Vagina (tissue), 2 donors: ENCODE measurements around the gene CAPZB.

Experiments
- POLR2A ChIP-seq, 2 donors: fragments of 450-650 bp; IDR thresholded peaks; one replicate each; pipeline ENCODE4 v1.6.1; 2017; ENCODE audit warnings: antibody characterized with exemption in 2 of 2, mild to moderate bottlenecking in 2 of 2, moderate library complexity in 2 of 2
- POLR2AphosphoS5 ChIP-seq, 2 donors: sonication (generic); formaldehyde crosslinking; IDR thresholded peaks; one replicate each; pipeline ENCODE4 v1.9.0; 2017; ENCODE audit warnings: antibody characterized with exemption in 2 of 2, mild to moderate bottlenecking in 2 of 2, low read depth in 1 of 2; ENCODE audit not compliant: insufficient read depth in 1 of 2
- TF ChIP-seq, protein P1 (sequence below), 3 experiments: fragments of 450-650 bp in 2 of 3; fragments of 200-600 bp in 1 of 3; sonication (generic) in 1 of 3; IDR thresholded peaks; one replicate each; pipeline ENCODE4 v1.5.1; 2017 to 2019; ENCODE audit warnings: antibody characterized with exemption in 3 of 3, mild to moderate bottlenecking in 2 of 3, moderate library complexity in 2 of 3

DNA sequence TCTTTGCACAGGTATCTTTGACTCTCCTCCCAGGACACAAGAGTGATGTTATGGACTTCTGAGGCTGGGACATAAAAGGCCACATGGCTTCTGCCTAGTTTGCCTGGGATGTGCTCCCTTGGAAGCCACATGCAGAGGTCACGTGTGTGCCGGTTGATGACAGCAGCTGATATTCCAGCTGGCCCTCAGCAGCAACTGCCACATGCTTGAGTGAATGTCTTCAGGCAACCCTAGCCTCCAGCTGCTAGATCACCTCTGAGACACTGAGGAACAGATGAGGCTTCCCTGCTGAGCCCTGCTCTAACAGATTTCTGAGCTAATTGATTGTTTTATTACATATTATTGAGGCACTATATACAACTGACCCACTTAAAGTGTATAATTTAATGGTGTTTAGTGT, 185.1 kb downstream of the CAPZB start:
- TF ChIP-seq, protein P1, sequence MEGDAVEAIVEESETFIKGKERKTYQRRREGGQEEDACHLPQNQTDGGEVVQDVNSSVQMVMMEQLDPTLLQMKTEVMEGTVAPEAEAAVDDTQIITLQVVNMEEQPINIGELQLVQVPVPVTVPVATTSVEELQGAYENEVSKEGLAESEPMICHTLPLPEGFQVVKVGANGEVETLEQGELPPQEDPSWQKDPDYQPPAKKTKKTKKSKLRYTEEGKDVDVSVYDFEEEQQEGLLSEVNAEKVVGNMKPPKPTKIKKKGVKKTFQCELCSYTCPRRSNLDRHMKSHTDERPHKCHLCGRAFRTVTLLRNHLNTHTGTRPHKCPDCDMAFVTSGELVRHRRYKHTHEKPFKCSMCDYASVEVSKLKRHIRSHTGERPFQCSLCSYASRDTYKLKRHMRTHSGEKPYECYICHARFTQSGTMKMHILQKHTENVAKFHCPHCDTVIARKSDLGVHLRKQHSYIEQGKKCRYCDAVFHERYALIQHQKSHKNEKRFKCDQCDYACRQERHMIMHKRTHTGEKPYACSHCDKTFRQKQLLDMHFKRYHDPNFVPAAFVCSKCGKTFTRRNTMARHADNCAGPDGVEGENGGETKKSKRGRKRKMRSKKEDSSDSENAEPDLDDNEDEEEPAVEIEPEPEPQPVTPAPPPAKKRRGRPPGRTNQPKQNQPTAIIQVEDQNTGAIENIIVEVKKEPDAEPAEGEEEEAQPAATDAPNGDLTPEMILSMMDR (IDR thresholded peaks at IDR 0.05) = no peak
- TF ChIP-seq POLR2A (IDR thresholded peaks at IDR 0.05) = no peak
- no peak for TF ChIP-seq POLR2AphosphoS5 (IDR thresholded peaks at IDR 0.05; ENCODE audit: insufficient read depth in 1 of 2, low read depth in 1 of 2)
